NCI-H1417 treated with DMSO at 0.1 percent for 48 hours (cell line): ENCODE data around the gene BTBD16.

ENCODE experiments used
- DNase-seq: peaks from one replicate; lab custom pipeline; 2025; lab: John Stamatoyannopoulos, UW

BTBD16 gene

GRCh38 chr10:122343936-122344335, 72.8 kb downstream of the BTBD16 start:
- DNase-seq = no peak

- no peak for DNase-seq
These were observed 73.7 kb downstream of the BTBD16 start for GRCh38 chr10:122344741-122345258.

- no peak for DNase-seq
These were observed 75.3 kb downstream of the BTBD16 start for GRCh38 chr10:122346326-122346950.

- no peak for DNase-seq
These were observed 76.2 kb downstream of the BTBD16 start for GRCh38 chr10:122347170-122347841.

- no peak for DNase-seq
These were observed 77.4 kb downstream of the BTBD16 start for GRCh38 chr10:122348512-122348911.

- no peak for DNase-seq
These were observed 77.9 kb downstream of the BTBD16 start for GRCh38 chr10:122348935-122349361.

- no peak for DNase-seq
These were observed 78.8 kb downstream of the BTBD16 start for GRCh38 chr10:122349758-122350369.

GRCh38 chr10:122350893-122351292, 79.8 kb downstream of the BTBD16 start:
- DNase-seq = no peak

- DNase-seq = no peak
These were observed 81.9 kb downstream of the BTBD16 start for GRCh38 chr10:122352817-122353525.

- no peak for DNase-seq
These were observed 83.3 kb downstream of the BTBD16 start for GRCh38 chr10:122354383-122354782.

- DNase-seq = no peak
These were observed 86.6 kb downstream of the BTBD16 start for GRCh38 chr10:122357685-122358084.

GRCh38 chr10:122359621-122360020, 88.5 kb downstream of the BTBD16 start:
- DNase-seq = no peak

GRCh38 chr10:122361046-122361445, 90.0 kb downstream of the BTBD16 start:
- no peak for DNase-seq

- DNase-seq = no peak
These were observed 91.0 kb downstream of the BTBD16 start for GRCh38 chr10:122362031-122362592.

- DNase-seq = no peak
These were observed 91.5 kb downstream of the BTBD16 start for GRCh38 chr10:122362621-122363020.

- no peak for DNase-seq
These were observed 92.2 kb downstream of the BTBD16 start for GRCh38 chr10:122363311-122363710.

- DNase-seq = no peak
These were observed 92.8 kb downstream of the BTBD16 start for GRCh38 chr10:122363722-122364463.

GRCh38 chr10:122368502-122369254, 97.6 kb downstream of the BTBD16 start:
- no peak for DNase-seq

GRCh38 chr10:122373108-122373507, 102.0 kb downstream of the BTBD16 start:
- no peak for DNase-seq

GRCh38 chr10:122373721-122374120, 102.6 kb downstream of the BTBD16 start:
- no peak for DNase-seq
